Tibial nerve (tissue), 4 donors: ENCODE results near the gene ADAM15. TPM values are rescaled to one million over a fixed set of nuclear protein-coding genes. Genes with fewer than 3 reads are reported as not detected.

ENCODE experiments used
- DNase-seq, 2 donors: peaks; one replicate each; pipeline ENCODE4 v3.0.0-alpha.2; 2019; ENCODE audit warnings: low spot score in 2 of 2
- H3K27ac ChIP-seq, 4 donors: fragments of 200-600 bp; sonication (generic) in 3 of 4; one replicate each; pipeline ENCODE4 v1.5.1; 2017 to 2019; ENCODE audit warnings: mild to moderate bottlenecking in 1 of 4
- H3K27me3 ChIP-seq, 2 donors: fragments of 200-600 bp; sonication (generic) in 1 of 2; one replicate each; pipeline versions ENCODE4 v1.5.1 to v1.6.0; 2017 to 2019
- H3K36me3 ChIP-seq, 3 donors: fragments of 200-600 bp; sonication (generic); one replicate each; pipeline ENCODE4 v1.5.1; 2018 to 2019
- H3K4me1 ChIP-seq, 4 donors: fragments of 200-600 bp; sonication (generic) in 3 of 4; one replicate each; pipeline ENCODE4 v1.5.1; 2017 to 2019
- H3K4me3 ChIP-seq, 4 donors: fragments of 200-600 bp; sonication (generic) in 3 of 4; one replicate each; pipeline ENCODE4 v1.5.1; 2017 to 2019; ENCODE audit warnings: mild to moderate bottlenecking in 1 of 4, moderate library complexity in 1 of 4
- H3K9me3 ChIP-seq, 4 donors: fragments of 200-600 bp; sonication (generic) in 3 of 4; one replicate each; pipeline ENCODE4 v1.5.1; 2017 to 2019
- CTCF ChIP-seq, 5 experiments: fragments of 200-600 bp in 3 of 5; fragments of 450-650 bp in 2 of 5; sonication (generic) in 3 of 5; IDR thresholded peaks; one replicate each; pipeline ENCODE4 v1.5.1; 2016 to 2019; ENCODE audit warnings: antibody characterized with exemption in 5 of 5, mild to moderate bottlenecking in 3 of 5, moderate library complexity in 2 of 5
- EP300 ChIP-seq, 2 donors: sonication (generic); formaldehyde crosslinking; IDR thresholded peaks; one replicate each; pipeline ENCODE4 v1.6.1; 2017; ENCODE audit warnings: antibody characterized with exemption in 2 of 2, mild to moderate bottlenecking in 1 of 2
- POLR2A ChIP-seq, 2 donors: fragments of 450-650 bp; IDR thresholded peaks; one replicate each; pipeline ENCODE4 v1.6.1; 2017; ENCODE audit warnings: antibody characterized with exemption in 2 of 2, mild to moderate bottlenecking in 2 of 2, moderate library complexity in 2 of 2
- whole genome bisulfite sequencing, 2 donors: methylation state at CpG; one replicate each; pipeline ENCODE4 v1.1.5; 2018; 5-methylcytosine and 5-hydroxymethylcytosine counted together
- total RNA-seq, 4 donors: library from RNA; depleted of rRNA; stranded (reverse); fragments of >200 nt; gene quantifications; one replicate each; pipeline ENCODE4 v1.1.0, GENCODE V29; 2016

The ADAM15 gene
- total RNA-seq, 4 donors from 2014 or later: 111 to 202 (median 168) TPM

GRCh38 chr1:155066777-155067176 lies 15.7 kb downstream of the ADAM15 start:
- Histone ChIP-seq H3K27ac (no peak overlapping the region), H3K4me3 (no peak overlapping the region), H3K9me3 (no peaks in the 10 kb centered on the region), H3K36me3 (peaks cover 0 to 14% (median 0%) of the 10 kb centered on the region in 3 donors), H3K27me3 (no peaks in the 10 kb centered on the region), H3K4me1 (peaks cover 0 to 50% (median 31%) of the 10 kb centered on the region in 4 donors)
- TF ChIP-seq EP300 (IDR thresholded peaks at IDR 0.05) (no peak), CTCF (IDR thresholded peaks at IDR 0.05) (no peak)
- no peak for DNase-seq
- WGBS, 2 donors: 80 to 87% methylated on average over 8 of the region's 8 CpGs

DNA sequence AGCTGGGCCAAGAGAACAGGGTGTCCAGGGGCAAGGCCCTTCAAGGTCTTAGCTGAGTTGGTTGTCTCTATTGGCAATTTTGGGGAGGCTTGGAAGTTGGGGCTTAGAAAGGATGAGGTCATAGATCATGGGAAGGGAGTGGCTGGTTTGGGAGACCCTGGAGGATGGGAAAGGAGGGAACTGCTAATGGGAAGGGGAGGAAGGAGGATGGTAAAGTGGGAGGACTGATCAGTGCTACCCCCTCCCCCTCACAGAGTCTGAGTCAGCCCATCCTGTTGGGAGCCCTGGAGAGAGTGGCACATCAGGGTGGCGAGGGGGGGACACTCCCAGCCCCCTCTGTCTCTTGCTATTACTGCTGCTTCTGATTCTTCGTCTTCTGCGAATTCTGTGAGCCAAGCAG lies 17.5 kb downstream of the ADAM15 start:
- H3K36me3 ChIP-seq: peaks cover 0 to 14% (median 0%) of the 10 kb centered on the region in 3 donors
- H3K27me3 ChIP-seq: no peaks in the 10 kb centered on the region
- WGBS, 2 donors: 78 to 92% methylated on average over 3 of the region's 3 CpGs
- TF ChIP-seq CTCF (IDR thresholded peaks at IDR 0.05): no peak
- TF ChIP-seq POLR2A (IDR thresholded peaks at IDR 0.05): no peak
- TF ChIP-seq EP300 (IDR thresholded peaks at IDR 0.05): no peak
- no peaks in the 10 kb centered on the region for H3K9me3 ChIP-seq
- H3K27ac ChIP-seq: no peak overlapping the region
- no peak for DNase-seq
- H3K4me3 ChIP-seq: no peak overlapping the region
- H3K4me1 ChIP-seq: peaks cover 0 to 33% (median 14%) of the 10 kb centered on the region in 4 donors

DNA sequence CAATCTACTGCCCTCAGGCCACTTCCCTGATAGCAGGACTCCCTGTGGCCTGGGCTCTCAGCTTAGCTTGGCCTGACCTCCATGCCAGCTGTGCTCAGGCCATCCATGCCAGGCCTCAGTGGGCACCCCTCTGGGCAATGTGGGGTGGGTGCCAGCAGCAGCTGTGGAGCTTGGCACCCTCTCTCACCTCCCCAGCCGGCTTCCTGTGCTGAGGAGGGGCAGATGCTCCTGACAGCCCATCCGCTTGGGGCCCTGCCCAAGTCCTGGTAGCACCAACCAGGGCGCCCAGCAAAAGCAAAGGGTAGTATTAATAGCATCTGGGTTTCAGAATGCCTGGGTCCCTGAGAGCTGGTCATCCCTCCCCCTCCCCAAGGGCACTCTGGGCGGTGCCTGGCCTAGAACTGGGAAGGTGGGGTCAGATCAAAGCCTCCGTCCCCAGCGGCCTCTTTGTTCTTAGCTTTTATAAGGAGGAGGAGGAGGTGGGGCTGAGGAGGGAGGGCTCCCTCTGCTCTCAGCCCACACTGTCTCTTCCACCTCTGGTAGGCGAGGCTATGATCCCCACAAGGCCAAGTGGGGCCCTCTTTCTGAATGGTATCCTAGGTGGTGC lies 18.5 kb downstream of the ADAM15 start:
- Histone ChIP-seq H3K27ac (no peak overlapping the region), H3K36me3 (peaks cover 0 to 14% (median 0%) of the 10 kb centered on the region in 3 donors), H3K4me1 (peaks cover 0 to 25% (median 11%) of the 10 kb centered on the region in 4 donors), H3K27me3 (no peaks in the 10 kb centered on the region), H3K9me3 (no peaks in the 10 kb centered on the region), H3K4me3 (no peak overlapping the region)
- no peak for TF ChIP-seq EP300 (IDR thresholded peaks at IDR 0.05)
- no peak for TF ChIP-seq CTCF (IDR thresholded peaks at IDR 0.05)
- no peak for TF ChIP-seq POLR2A (IDR thresholded peaks at IDR 0.05)
- no peak for DNase-seq
- 67 to 71% methylated on average over 3 to 6 of the region's 7 CpGs for WGBS, 2 donors

DNA sequence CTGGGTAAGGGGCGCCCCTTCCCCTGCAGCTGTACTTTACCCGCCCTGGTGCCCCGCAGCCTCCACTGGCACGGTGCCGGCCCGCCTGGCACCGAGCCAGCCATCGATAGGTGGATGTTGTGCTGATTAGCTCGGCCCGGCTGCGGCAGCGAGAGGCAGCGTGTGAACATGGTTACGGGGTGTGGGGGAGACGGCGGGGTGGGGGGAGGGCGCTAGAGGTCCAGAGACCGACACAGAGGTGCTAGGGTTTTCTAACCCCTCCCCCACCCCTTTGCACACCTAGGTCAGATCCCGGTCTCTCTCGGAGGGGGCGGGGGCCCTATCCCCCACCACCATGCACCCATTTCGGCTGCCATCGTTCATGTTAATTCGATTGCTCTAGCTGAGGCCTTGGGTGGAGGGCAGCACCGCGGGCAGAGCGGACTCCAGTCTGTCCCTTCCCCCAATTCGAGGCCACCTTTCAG lies 19.1 kb downstream of the ADAM15 start:
- no peak for DNase-seq
- H3K27ac ChIP-seq: peak overlapping the region in 2 of 4 donors; percentile 58 to 81
- TF ChIP-seq POLR2A (IDR thresholded peaks at IDR 0.05): no peak
- TF ChIP-seq EP300 (IDR thresholded peaks at IDR 0.05): no peak
- no peak for TF ChIP-seq CTCF (IDR thresholded peaks at IDR 0.05)
- peaks cover 0 to 14% (median 0%) of the 10 kb centered on the region in 3 donors for H3K36me3 ChIP-seq
- no peaks in the 10 kb centered on the region for H3K9me3 ChIP-seq
- WGBS, 2 donors: 38 to 46% methylated on average over 25 to 28 of the region's 28 CpGs
- no peaks in the 10 kb centered on the region for H3K27me3 ChIP-seq
- H3K4me3 ChIP-seq: peak overlapping the region in 2 of 4 donors; percentile 44 to 57
- peaks cover 0 to 24% (median 11%) of the 10 kb centered on the region in 4 donors for H3K4me1 ChIP-seq

DNA sequence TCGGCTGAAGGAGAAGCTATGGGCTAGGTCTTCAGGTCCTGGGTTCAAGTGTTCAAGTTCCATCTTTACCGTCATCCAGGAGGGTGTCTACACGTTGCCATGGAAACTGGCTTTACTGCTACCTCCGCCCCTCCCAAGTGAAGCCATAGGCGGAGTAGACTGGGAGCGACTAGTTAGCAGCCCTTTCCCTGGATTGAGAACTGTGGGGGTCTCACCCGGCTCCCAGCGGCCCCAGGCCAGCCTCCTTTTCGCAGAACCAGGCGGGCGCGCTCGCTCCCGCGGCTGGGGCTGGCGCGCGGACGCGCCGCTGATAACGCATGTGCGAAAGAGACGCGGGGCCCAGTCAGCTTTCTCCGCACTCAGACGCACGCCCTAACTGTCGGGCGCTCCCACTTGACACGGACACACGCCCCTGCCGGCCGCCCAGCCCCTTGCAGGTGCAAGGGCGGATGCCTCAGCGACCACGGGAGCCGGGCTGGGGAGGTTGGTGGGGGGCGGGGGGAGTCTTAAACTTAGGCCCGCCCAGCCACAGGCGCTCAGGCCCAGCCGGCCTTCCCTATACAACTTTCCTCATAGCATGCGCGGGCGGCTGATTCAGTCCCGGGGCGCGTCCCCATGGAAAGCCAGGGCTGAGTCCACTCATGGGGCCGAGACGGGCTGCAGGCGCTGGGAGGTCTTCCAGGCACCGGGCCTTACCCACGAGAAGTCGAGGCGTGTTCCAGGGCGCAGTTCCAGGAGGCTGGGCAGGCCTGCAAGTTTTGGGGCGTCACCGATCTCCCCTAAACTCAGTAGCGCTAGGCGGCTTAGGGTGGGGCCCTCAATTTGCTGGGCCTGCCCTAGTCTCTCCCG lies 19.8 kb downstream of the ADAM15 start:
- H3K36me3 ChIP-seq: peaks cover 0 to 14% (median 0%) of the 10 kb centered on the region in 3 donors
- peaks cover 0 to 24% (median 11%) of the 10 kb centered on the region in 4 donors for H3K4me1 ChIP-seq
- no peaks in the 10 kb centered on the region for H3K27me3 ChIP-seq
- peak overlapping the region; percentile 36 to 81 (median 69) for H3K27ac ChIP-seq
- peak; percentile 16 to 49 (median 39) for TF ChIP-seq CTCF (IDR thresholded peaks at IDR 0.05)
- peak in 1 of 2 donors; percentile 29 for TF ChIP-seq POLR2A (IDR thresholded peaks at IDR 0.05)
- TF ChIP-seq EP300 (IDR thresholded peaks at IDR 0.05): peak in 1 of 2 donors; percentile 54
- H3K4me3 ChIP-seq: peak overlapping the region; percentile 33 to 57 (median 46)
- H3K9me3 ChIP-seq: no peaks in the 10 kb centered on the region
- DNase-seq: peak in 1 of 2 donors; percentile 45
- 1 to 4% methylated on average over 39 to 58 of the region's 61 CpGs for WGBS, 2 donors
